IPS-NIHi7 (cell line): Measurements from ENCODE around the gene ZNF490.
"Not testable (repeated sequence)": the region's sequence is repeated elsewhere in the genome, so short reads cannot be mapped to it uniquely, and the experiment has no call there.

Experiments used
- DNase-seq: peaks from one replicate; pipeline ENCODE4 v3.0.0; 2012; ENCODE audit warnings: mixed read lengths; ENCODE audit errors: extremely low spot score

The ZNF490 gene

DNA sequence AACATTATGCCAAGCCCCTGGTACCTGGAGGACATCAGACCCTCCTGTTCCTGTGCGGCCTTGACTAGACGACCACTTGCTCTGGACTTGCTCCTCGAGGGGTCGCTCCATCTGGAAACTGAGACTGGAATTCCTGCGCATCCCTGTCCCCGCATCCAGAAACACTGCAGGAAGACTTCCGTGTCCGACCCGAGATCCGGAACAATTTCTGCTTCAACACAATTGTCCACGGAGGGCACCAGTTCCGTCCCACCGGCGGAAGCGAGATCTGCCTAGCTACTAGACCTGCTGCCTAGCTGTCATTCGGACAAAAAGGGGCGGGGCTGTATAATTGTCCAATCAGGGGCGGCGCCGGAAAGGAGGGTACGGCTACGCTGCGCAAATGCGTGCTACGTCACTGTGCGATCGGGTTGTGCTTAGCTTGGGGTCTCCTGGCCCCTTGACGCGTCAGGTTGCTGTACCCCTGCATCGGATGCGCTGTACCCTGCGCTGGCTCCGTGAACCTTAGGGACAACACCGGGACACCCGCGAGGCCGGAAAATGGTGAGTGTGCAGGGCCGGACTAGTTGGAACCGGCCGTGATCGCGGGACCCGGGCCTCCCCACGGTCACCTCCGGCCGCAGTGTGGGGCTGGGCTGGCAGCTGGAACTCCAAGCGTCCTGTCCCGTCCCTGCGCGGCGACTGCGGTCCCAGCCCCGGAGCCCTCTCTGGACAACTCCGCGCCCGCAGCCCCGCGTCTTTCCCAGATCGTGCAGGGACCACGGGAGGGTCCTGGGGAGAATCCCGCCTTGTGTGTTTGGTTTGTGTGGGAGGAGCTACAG lies at the start of gene ZNF490, which contains the start of gene ZNF791:
TSS of gene ZNF490 (minus strand) at position 274 of the 821 bp plus-strand sequence. CDS start at position 141, 133 bp downstream.
TSS of gene ZNF791 (plus strand) at position 381 of the 821 bp plus-strand sequence. CDS start at position 541, 160 bp downstream.
- peak; percentile 99 for DNase-seq

DNA sequence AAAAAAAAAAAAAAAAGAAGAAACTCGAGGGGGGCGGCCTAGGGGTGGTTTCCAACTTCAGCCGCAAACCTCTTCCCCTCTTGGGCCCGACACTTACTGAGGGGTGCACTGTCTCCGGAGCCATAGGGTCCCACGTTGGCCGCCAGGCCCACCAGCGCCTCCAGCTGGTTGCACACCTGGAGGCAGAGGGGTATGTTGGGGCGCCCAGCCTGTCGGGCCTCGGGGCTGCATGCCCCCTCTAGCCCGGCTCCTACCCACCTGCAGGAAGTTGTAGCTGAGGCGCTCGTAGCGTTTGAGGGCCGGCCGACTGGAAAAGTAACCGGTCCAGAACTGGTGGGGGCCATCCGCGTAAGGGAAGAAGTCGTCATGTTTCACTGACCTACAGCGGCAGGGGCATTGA lies 47.4 kb upstream of the ZNF490 start:
- DNase-seq, result no peak

DNA sequence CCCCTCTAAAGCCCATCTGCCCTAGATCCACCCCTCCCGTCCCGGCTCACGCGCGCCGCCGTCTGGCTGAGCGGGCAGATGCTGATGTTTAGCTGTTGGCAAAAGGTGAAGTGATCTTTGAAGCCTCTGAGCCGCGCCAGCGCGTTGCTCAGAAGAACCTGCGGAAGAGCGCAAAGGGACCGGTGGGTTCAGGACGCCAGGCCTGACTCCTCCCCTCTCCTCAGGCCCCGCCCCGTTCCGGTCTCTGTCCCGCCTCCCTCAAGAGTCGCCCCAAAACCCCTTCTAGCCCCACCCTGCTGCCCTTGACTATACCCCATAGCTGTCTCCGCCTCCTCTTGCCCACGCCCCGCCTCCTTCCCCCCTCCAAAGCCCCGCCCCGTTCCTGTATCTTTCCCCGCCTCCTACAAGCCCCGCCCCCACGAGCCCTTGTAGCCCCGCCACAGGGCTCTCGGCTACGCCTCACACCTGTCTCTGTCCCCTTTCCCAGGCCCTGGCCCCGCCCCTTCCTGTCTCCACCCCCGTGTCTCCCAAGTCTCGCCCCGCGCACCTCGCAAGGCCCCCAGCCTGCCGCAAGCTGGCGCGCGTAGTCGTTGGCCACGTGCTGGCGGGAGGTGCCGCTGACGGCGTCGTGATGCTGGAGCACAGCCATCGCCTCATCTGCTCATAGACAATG lies 46.4 kb upstream of the ZNF490 start:
- peak; percentile 92 for DNase-seq

DNA sequence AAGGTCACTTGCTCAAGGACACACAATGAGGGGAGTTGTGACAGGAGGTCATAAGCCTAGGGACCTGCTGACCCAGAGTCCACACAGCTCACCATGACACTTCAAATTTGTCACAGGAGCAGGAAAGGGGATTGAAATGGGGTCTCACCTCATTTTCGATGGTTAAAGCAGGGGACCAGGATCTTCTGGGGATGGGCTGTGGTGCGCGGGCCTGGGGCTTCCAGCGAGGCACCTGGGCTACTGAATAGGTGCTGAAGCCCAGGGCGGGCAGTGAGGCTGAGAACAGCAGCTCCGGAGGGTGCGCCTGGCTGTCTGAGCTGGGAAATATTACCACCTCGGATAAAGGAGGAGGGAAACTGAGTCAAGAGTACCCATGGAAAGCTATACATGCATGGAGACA lies 44.9 kb upstream of the ZNF490 start:
- no peak for DNase-seq

DNA sequence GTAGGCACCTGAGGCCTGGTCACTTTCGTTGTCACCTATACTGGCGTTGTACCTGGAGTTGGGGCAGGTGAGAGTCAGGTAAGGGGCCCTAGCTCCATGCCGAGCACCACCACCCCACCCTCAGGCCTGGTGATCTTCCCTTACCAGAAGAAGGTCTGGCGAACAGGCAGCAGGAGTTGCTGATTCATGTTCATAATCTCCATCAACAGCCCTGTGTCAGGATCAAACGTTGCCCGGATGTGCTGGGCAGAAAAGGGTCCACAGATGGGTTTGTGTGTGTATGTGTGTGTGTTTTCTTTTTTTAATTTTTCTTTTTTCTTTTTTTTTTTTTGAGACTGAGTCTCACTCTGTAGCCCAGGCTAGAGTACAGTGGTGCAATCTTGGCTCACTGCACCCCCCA lies 41.6 kb upstream of the ZNF490 start:
- no peak for DNase-seq

DNA sequence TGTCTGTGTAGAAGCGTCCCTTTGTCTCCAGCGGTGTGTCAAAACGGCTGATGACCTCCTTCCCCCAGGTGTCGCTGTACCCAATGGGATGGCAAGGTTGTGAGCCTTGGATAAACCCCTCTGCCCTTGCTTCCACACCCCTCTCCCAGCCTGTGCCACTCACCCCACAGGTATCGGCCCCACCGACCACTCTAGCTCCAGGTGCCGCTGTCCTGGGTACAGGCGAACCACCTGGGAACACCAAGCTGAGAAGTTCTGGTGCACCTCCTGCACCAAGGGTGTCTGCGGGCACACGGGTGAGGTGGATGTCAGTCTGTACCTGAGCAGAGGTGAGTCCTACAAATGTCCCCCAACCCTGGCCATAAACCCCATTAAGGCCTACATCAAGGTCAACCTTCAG lies 39.3 kb upstream of the ZNF490 start:
- DNase-seq, result no peak

DNA sequence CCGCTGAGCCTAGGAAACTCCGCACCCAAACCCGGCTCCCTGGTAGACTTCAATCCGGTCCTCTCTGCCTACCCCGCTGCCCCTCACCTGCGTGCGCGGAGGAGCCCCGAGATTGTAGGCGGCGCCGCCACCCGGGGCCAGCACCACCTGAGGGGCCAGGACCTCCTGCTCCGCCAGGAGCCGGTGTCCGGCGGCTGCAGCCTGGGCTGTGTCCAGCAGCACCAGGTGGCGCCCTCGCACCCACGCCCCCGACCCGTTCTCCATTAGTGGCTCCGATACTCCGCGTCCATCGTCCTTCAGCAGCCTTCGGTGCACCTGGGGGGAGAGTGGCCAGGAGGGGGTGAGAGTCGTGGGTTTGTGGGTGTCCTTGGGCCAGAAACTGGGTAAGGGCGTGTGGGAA lies 37.5 kb upstream of the ZNF490 start:
- peak; percentile 76 for DNase-seq

DNA sequence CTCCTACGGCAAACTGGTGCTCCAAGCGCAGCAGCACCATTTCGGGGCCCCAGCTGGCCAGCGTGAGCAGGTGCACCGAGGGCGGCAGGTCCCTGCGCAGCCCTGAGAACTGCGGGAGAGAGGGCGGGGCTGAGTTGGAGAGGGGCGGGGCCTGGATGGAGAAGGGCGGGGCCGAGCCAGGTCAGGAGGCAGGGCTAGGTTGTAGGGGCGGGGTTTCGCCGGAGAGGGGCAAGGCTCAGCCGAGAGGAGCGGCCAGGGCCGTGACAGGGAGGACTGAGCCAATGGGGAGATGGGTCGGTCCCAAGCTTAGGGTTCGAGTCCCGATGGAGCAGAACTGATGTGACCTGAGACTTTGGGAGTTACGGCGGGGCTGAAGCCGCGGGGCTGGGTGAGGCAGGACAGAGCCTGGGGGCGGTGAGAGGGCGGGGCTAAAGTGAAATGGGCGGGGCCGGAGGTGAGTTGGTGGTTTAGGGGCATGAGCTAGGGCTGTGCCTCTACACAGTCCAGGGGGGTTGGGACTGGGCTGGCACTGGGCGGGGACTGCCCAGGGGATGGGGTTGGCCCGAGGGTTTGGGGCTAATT lies 37.0 kb upstream of the ZNF490 start:
- peak; percentile 94 for DNase-seq

DNA sequence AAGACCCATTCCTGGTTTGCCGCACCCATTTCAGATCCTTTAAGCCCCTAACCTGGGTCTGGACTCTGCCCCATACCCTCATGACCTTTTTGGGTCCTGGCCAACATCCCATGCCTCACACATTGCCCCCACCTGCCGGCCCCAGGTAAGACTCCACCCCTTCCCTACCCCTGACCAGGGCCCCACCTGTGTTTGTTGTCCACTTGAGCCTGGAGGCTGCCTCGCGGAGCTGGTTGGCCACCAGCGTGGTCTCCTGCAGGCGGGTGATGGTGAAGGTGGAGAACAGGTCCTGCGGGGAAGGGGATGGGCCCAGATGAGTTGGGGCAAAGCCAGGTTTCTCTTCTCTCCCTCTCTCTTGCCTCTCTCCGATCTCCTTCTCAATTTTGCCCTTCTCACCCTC lies 36.4 kb upstream of the ZNF490 start:
- no peak for DNase-seq

DNA sequence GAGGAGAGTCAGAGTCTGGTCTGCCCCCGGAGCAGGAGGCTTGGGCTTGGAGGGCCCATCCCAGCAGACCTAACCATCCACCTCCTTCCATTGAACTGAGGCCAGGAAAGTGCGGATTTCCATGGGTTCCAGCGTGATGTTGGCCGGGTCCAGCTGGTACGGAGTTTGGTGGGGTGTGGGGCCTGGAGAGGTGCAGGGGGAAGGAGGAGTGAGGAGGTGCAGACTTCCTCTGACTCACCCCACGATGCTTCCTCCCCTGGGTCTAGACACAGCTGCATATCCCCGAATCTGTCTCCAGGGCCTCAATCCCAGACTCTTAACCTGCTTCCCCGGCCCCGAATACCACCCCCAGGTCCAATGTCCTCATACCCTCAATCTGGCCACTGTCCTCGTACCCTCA lies 35.9 kb upstream of the ZNF490 start:
- no peak for DNase-seq

DNA sequence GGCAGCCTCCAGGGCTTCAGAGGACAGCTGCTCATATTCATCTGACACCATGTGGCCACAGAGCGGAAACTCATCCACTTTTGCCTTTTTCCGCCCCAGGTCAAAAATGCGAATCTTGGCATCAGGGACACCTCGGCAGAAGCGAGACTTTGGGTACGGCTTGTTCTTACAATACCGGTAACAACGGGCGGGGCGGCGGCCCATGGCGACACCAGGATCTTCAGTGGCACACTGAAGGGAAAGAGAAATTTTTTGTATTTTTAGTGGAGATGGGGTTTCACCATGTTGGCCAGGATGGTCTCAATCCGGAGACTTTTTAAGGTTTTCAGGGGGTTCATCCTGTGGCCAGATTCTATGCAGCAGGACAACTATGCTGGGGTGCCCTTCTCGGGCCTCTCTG lies 33.1 kb upstream of the ZNF490 start:
- not testable (repeated sequence) for DNase-seq

DNA sequence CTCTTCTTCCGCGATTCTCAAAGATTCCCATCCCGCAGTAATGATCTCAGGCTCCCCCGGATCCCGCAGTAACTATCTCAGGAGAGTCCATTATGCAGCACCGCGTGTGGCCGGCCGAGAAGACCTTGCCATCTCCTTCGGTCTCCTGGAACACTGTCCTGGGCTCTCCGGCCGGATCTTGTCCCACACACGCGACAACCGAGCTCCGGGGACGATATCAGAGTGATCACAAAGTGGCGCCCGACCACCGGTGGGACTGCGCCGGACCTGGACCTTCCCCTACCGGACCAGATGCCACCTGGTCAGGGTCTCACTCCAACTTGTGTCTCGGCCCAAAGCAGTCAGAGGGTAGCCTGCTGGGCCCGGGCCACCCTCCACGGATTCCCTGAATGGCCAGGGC lies 31.9 kb upstream of the ZNF490 start:
- no peak for DNase-seq

DNA sequence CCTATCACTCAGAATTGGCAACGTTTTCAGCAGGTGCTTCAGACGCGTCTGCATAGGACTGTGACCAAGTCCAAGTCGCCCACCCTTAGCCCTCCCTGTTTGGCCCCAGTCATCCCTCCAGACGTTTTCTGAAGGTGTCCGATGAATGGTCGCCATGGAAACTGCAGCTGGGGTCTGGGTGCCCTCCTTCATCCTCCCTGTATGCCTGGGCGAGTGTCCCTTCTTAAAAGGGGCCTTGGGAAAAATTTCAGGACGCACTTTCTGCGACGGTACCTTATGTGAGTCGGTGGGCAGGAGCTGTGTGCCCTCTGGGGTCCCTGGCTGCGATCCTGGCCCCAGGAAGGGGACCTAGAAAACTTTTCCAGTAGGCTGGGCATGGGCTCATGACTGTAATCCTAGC lies 30.8 kb upstream of the ZNF490 start:
- DNase-seq, result no peak

DNA sequence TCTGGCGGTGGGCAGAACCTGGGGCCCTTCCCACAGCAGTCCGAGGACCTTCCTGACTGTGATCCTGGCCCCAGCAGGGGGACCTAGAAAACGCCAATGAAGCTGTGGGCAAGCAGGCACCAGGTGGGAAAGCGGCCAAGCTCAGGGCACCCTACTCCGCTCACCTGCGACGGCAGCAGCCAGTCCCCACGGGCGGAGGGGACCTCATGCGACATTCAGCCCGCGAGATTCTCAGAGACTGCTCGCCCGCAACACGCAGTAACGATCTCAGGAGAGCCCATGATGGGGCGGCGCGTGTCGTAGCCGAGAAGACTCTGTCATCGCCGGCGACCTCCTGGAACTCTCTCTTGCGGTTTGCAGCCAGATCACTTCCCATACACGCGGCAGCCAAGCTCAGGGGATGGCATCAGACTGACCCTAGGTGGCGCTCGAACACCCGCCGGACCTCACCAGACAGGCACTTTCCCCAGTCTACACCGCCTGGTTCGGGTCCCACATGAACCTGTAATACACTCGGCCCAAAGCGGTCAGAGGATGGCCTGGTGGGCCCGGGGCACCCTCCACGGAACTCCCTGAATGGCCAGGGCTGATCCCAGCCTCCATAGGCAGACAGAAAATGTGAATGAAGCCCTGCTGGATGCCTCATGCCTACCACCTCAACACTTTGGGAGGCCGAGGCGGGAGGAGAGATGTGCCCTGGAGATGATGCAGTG lies 29.4 kb upstream of the ZNF490 start:
- peak; percentile 93 for DNase-seq

DNA sequence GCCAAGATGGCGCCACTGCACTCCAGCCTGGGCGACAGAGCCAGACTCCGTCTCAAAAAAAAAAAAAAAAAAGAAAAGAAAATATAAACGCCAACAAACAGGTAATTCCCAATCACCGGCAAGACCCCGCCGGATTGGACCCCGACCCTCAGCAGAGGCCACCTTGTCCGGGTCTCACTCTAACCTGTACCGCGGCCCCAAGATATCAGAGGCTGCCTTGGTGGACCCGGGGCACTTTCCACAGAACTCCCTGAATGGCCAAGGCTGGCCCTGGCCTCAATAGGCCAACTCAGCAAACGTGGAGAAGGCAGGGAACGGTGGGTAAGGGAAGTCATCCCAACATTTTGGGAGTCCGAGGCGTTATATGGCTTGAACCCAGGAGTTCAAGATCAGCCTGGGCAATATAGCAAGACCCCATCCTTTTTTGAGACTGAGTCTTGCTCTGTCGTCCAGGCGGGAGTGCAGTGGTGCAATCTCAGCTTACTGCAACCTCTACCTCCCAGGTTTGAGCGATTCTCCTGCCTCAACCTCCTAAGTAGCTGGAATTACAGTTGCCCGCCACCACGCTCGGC lies 28.1 kb upstream of the ZNF490 start:
- DNase-seq, result no peak

DNA sequence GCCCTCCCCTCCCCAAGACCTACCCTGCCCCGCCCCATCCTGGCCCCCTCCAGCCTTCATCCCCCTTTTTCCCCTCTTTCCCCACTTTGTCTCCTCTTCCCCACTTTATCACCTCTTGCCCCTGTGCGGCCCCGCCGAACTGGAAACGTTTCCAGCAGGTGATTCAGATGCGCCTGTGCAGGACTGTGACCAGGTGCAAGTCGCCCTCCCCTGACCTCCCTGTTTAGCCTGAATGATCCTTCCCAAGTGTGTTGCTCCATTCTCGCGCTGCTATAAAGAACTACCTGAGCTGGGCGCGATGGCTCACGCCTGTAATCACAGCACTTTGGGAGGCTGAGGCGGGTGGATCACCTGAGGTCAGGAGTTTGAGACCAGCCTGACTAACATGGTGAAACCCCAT lies 26.0 kb upstream of the ZNF490 start:
- no peak for DNase-seq

DNA sequence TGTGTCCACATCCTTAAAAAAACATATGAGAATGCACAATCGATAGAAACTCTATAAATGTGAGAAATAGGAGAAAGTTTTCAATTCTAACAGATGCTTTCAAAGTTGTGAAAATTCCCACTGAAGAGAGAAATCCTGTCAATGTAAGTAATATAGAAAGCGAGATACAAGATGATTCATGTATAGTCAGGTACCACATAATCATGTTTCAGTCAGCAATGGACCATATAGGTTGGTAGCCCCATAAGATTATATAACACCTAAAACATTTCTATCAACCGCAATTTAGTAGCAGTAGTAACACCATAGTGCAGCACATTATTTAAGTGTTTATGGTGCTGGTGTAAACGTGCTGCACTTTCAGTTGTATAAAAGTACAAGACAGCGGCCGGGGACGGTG lies 18.6 kb upstream of the ZNF490 start:
- no peak for DNase-seq

DNA sequence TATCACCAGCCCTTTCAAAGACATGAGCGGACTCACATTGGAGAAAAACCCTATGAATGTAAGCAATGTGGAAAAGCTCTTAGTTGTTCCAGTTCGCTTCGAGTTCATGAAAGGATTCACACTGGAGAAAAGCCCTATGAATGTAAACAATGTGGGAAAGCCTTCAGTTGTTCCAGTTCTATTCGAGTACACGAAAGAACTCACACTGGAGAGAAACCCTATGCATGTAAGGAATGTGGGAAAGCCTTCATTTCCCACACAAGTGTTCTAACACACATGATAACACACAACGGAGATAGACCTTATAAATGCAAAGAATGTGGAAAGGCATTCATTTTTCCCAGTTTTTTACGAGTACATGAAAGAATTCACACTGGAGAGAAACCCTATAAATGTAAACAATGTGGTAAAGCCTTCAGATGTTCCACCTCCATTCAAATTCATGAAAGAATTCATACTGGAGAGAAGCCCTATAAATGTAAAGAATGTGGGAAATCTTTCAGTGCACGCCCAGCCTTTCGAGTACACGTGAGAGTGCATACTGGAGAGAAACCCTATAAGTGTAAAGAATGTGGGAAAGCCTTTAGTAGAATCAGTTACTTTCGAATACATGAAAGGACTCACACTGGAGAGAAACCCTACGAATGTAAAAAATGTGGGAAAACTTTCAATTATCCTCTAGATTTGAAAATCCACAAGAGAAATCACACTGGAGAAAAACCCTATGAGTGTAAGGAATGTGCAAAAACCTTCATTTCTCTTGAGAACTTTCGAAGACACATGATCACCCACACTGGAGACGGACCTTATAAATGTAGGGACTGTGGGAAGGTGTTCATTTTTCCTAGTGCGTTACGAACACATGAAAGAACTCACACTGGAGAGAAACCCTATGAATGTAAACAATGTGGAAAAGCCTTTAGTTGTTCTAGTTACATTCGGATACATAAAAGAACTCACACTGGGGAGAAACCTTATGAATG lies 17.7 kb upstream of the ZNF490 start:
- DNase-seq, result no peak

DNA sequence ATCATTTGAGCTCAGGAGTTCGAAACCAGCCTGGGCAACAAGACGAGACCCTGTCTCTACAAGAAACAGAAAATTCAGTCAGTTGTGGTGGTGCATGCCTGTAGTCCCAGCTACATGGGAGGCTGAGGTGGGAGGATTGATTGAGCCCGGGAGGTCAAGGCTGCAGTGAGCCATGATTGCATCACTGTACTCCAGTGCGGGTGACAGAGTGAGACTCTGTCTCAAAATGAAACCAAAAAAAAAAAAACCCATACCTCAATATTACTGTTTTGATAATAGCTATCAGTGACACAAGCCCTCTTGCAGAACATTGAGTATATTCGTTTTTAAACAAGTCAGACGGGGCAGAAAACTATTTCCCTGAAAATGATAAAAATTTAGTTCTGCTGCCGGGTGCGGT lies 16.3 kb upstream of the ZNF490 start:
- DNase-seq, result no peak

DNA sequence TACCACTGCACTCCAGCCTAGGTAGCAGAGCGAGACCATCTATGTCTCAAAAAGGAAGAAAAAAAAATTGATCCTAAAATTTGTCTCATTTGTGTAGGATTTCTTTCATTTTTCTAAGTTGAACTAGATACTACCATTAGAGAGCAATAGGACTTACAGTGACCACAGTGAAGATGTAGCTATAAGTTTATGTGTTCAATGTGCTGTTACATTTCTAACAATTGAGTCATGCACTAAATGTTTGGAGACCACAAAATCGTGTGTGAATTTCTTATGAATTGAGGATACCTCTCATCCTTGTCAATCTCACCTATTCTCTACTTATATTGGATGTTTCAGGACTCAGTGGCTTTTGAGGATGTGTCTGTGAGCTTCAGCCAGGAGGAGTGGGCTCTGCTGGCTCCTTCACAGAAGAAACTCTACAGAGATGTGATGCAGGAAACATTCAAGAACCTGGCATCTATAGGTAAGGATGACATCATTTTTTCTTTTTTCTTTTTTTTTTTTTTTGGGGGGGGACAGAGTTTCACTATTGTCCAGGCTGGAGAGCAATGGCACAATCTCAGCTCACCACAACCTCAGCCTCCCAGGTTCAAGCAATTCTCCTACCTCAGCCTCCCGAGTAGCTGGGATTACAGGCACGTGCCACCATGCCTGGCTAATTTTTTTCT lies 12.9 kb upstream of the ZNF490 start:
- DNase-seq, result no peak
